HAP-1 (cell line): ENCODE measurements around the gene SIN3A.
"Not testable (repeated sequence)": the region's sequence is repeated elsewhere in the genome, so short reads cannot be mapped to it uniquely, and the experiment has no call there.

Source experiments
- DNase-seq, 2 experiments: peaks; one replicate each; pipeline ENCODE4 v3.0.0-alpha.2; 2016 to 2020; ENCODE audit warnings: low spot score in 2 of 2
- H3K27me3 ChIP-seq: fragments of 250-450 bp; sonication (Bioruptor Pico); 2 replicates; pipeline ENCODE4 v1.5.1; 2020; ENCODE audit warnings: low read depth, mild to moderate bottlenecking, moderate library complexity
- H3K36me3 ChIP-seq: fragments of 250-450 bp; sonication (Bioruptor Pico); replicated peaks from 2 replicates; pipeline ENCODE4 v1.5.1; 2020; ENCODE audit warnings: mild to moderate bottlenecking
- H3K4me1 ChIP-seq: fragments of 250-450 bp; sonication (Bioruptor Pico); 2 replicates; pipeline ENCODE4 v1.5.1; 2020; ENCODE audit warnings: mild to moderate bottlenecking
- H3K4me3 ChIP-seq: fragments of 250-450 bp; sonication (Bioruptor Pico); 2 replicates; pipeline ENCODE4 v1.5.1; 2020; ENCODE audit warnings: mild to moderate bottlenecking, moderate library complexity
- H3K9me3 ChIP-seq: fragments of 250-450 bp; sonication (Bioruptor Pico); 2 replicates; pipeline ENCODE4 v1.5.1; 2020; ENCODE audit warnings: mild to moderate bottlenecking, moderate library complexity
- in situ Hi-C: fragments of 300-500 bp; cut with MboI; formaldehyde crosslinking; loops from 3 replicates; pipeline ENCODE4 v1.14.3; 2020; ENCODE audit warnings: low sequenced_read_pairs, inconsistent platforms, mixed read lengths

SIN3A gene

DNA sequence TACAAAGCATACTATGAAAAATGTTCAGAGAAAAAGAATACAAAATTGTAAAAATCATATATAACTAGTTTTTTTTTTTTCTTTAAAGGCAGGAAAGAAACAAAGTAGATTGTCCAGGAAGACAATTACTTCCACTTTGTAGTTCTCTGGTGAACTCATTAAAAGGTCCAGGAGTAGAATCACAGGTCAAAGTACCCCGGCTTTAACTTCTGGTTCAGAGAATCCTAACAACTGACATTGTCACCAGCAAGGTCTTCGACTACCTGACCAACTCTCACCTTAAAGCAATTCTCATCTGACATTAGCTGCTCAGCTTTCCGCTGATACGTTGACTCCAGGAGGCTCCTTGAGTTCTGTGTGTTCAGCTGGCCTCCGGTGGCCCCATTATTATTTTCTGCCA lies 67.5 kb downstream of the SIN3A start:
- H3K4me1 ChIP-seq, H3K4me3 ChIP-seq, in situ Hi-C loops, H3K27me3 ChIP-seq, DNase-seq, H3K9me3 ChIP-seq: not testable (repeated sequence)
- H3K36me3 ChIP-seq, result peaks cover 78% of the 10 kb centered on the region

DNA sequence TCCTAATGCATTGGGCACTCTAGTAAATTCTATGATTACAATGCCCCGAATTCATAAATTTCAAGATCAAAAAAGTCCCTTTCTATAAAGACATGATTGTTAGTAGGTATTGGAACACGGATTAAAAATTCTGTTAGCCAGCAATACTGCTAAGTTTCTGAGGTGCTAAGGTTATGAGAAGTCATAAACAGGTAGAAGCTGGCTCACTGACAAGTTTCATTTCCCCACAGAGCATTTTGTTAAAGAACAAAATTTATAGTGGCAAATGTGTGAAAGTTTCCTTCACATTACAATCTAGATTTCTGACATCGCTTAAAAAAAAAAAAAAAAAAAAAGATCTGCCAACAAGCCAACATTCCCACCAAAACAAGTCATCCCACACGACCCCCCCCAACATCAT lies 70.7 kb downstream of the SIN3A start:
- Histone ChIP-seq H3K27me3 (no peaks in the 10 kb centered on the region), H3K36me3 (peaks cover 73% of the 10 kb centered on the region), H3K9me3 (no peaks in the 10 kb centered on the region), H3K4me1 (no peaks in the 10 kb centered on the region), H3K4me3 (no peak overlapping the region)
- DNase-seq, result no peak
- in situ Hi-C loops, result no loop called here

DNA sequence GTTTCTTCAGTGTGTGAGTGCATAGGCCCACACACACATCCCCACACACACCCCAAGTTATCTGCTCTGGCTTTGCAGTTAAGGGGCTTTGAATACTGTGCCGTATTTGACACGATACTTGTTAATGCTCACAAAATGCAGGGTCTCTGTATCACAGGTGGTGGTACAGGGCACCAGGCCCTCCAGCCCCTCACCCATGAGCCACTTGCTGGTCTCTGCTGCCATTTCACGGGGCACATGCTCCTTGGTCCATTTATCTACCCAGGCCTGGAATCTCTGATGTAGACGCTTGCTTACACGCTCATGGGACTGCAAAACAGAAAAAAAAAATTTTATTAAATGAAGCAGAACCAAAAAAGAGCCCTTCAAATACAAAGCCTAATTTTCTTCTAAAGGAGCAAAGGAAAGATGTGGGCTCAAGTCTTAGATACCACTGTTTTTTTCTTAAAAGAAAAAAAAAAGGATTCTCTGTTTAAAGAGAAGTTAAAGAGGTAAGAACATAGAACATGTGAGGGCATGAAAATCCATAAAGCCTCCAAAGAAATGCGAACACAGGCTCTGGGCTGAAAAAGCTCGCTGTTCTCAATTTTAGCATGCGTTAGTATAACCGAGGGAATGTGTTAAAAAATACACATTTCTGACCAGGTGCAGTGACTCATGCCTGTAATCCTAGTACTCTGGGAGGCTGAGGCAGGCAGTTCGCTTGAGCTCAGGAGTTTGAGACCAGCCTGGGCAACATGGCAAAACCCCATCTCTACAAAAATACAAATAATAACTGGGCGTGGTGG lies 79.4 kb downstream of the SIN3A start:
- peaks cover 16% of the 10 kb centered on the region for H3K4me1 ChIP-seq
- H3K27me3 ChIP-seq, result no peaks in the 10 kb centered on the region
- in situ Hi-C loops, result no loop called here
- peaks cover 74% of the 10 kb centered on the region for H3K36me3 ChIP-seq
- no peak for DNase-seq
- H3K9me3 ChIP-seq, result no peaks in the 10 kb centered on the region
- no peak overlapping the region for H3K4me3 ChIP-seq

DNA sequence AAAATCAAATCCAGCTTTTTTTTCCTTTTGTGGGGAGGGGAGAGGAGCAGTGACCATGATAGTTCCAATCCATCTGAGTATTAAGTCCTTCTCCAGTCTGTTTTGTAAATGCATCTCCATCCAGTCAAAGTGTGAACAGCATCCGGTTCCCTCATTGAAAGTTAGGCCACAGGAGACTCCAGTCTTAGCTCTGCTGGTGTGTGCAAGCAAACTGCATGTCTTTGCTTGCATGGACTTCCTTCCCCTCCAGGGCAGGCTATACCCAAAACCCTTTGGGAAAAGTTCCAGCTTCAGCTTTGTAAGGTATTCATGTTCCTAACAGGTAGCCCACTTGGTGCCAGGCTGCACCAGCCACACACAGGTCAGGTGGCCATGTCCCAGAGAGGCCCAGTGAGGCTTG lies 80.0 kb downstream of the SIN3A start:
- peaks cover 76% of the 10 kb centered on the region for H3K36me3 ChIP-seq
- H3K27me3 ChIP-seq, result no peaks in the 10 kb centered on the region
- no peak overlapping the region for H3K4me3 ChIP-seq
- DNase-seq, result no peak
- in situ Hi-C loops, result no loop called here
- peaks cover 16% of the 10 kb centered on the region for H3K4me1 ChIP-seq
- no peaks in the 10 kb centered on the region for H3K9me3 ChIP-seq

DNA sequence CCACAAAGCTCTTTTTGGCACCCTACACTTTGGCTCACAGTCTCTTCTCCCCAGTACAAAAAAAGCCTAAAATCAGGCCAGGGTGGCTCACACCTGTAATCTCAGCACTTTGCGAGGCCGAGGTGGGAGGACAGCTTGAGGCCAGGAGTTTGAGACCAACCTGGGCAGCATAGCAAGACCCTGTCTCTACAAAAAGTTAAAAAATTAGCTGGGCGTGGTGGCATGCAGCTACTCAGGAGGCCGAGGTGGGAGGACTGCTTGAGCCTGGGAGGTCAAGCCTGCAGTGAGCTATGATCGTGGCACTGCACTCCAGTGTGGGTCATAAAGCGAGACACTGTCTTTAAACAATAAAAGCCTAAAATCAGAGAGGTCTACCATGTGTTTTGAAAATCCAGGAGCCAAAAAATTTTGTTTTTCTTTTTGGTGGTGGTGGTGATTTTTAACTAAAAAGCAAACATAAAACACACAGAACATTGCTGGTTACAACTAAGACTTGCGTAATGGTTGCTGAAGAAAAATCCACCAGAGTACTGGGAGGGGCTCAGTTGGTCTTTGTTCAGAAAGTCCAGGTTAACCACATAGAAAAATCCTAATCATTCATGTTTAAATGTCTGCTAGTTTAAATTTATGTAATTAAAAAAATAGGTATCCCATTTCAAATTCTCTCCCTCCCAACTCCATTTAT lies 81.5 kb downstream of the SIN3A start:
- in situ Hi-C loops, result no loop called here
- DNase-seq, result no peak
- Histone ChIP-seq H3K9me3 (no peaks in the 10 kb centered on the region), H3K4me1 (peaks cover 16% of the 10 kb centered on the region), H3K4me3 (no peak overlapping the region), H3K36me3 (peaks cover 76% of the 10 kb centered on the region), H3K27me3 (no peaks in the 10 kb centered on the region)

DNA sequence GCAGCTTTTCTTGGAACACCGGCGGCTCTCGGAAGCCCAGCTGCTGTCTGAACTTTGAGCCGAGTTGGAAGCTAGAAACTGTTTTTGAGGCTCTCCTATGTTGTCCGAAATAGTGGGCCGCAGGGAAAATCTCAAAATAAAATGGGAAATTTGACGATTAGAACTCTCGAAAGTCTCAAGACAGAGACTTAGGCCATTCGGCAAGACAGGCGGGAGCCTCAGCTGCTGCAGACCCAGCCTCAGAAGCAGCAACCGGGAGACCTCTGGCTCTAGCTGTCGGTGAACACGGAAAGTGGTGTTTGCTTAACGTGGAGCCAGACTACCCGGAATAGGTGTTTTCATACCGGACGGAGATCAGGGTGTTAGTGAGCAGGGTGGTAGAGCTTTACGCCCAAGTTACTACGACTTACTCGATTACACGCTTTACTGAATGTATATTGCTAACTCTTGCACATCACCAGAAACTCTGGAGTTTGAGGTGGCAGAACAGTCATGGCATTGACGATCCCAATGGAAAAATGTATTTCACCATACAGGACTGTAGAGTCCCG lies 82.7 kb downstream of the SIN3A start:
- in situ Hi-C loops, result no loop called here
- peak overlapping the region; percentile 99 for H3K4me3 ChIP-seq
- H3K9me3 ChIP-seq, result no peaks in the 10 kb centered on the region
- peaks cover 76% of the 10 kb centered on the region for H3K36me3 ChIP-seq
- DNase-seq, result no peak
- H3K4me1 ChIP-seq, result peaks cover 16% of the 10 kb centered on the region
- H3K27me3 ChIP-seq, result no peaks in the 10 kb centered on the region

DNA sequence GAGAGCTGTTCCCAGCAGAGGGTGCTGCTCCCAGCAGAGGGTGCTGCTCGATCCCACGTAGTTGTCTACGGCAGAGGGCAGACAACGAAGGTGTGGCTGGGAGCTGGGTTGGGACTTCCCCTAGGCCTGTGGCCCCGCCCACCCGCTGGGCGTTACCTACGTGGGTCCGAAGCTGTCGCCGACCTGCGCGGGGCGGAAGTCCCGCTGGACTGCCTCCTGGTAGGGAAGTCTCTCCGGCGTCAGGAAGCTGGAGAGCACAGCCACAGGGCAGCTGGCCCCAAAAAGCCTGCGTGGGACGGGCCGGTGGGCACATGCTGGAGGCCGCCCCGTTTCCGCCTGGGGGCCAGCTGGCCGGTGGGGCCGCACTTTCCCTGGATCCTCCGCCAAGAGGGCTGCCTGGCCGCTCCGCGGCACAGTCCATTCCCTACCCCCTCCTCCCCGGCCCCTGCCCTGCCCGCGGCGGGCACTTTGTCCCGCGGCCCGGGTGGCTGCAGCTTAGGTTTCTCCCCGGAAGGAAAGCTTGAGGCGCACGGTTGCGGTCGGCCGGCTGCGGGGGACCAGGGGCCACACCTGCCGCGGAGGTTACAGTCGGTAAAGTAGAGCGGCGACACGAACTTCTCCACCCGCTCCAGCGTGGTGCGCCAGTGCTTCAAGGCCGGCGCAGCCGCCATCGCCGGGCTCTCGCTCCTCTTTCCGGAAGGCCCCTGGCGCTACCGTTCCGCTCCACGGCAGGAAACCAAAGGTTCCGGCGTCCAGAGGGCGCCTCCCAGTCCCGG lies 83.4 kb downstream of the SIN3A start, which contains the start of gene MAN2C1:
Gene MAN2C1, minus strand, starts transcription at position 695 of the 776 bp plus-strand sequence. Its CDS starts 24 bp downstream, at position 671.
- DNase-seq, result peak; percentile 100
- no peaks in the 10 kb centered on the region for H3K9me3 ChIP-seq
- peaks cover 16% of the 10 kb centered on the region for H3K4me1 ChIP-seq
- H3K36me3 ChIP-seq, result peaks cover 77% of the 10 kb centered on the region
- in situ Hi-C loops, result no loop called here
- H3K4me3 ChIP-seq, result peak within 1 kb of the TSS; percentile 99
- H3K27me3 ChIP-seq, result no peaks in the 10 kb centered on the region

DNA sequence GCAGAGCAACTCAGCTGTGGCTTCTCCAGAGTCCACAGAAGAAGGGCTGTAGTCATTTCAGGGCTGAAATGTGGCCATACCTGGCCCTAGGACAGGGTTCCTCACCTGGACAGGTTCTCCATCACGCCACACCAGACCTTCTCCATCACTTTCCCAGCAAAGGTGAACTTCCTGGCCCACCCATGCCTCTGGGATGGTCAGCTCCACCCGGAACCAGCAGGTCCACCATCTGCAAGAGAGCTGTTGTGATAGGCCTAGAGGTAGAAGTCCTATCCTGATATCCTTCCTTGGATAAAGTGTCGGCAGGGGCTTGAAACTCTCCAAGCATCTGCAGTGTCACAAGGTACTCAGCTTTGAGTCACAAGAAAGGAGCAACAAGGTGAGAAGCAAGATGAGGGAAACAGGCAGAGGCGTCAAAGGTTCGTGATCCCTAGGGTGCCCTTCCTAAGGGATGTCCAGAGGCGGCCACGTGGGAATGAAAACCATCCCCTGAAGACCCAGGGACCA lies 84.0 kb downstream of the SIN3A start:
- peaks cover 16% of the 10 kb centered on the region for H3K4me1 ChIP-seq
- H3K36me3 ChIP-seq, result peaks cover 80% of the 10 kb centered on the region
- DNase-seq, result no peak
- in situ Hi-C loops, result no loop called here
- no peaks in the 10 kb centered on the region for H3K27me3 ChIP-seq
- peak overlapping the region; percentile 99 for H3K4me3 ChIP-seq
- H3K9me3 ChIP-seq, result no peaks in the 10 kb centered on the region

DNA sequence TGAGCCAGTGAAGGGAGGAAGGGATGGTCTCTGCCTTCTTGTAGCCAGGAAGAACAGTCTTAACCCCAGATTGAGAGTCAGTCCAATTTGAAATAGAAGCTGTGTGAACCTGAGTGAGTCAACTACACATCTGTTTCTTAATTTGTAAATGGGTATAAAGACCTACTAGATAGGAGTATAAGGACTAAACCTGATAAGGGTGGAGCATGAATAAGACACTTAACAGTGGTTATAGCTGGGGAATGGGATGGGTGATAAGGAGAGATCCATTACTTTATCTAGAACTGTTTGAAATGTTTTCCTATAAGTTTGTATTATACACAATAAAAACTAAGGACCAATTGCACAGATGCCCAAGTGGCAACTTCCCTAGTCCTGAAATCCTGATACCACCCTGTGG lies 84.5 kb downstream of the SIN3A start:
- Histone ChIP-seq H3K27me3 (no peaks in the 10 kb centered on the region), H3K36me3 (peaks cover 80% of the 10 kb centered on the region), H3K4me1 (peaks cover 16% of the 10 kb centered on the region), H3K4me3 (no peak overlapping the region), H3K9me3 (no peaks in the 10 kb centered on the region)
- DNase-seq, result no peak
- in situ Hi-C loops, result no loop called here

DNA sequence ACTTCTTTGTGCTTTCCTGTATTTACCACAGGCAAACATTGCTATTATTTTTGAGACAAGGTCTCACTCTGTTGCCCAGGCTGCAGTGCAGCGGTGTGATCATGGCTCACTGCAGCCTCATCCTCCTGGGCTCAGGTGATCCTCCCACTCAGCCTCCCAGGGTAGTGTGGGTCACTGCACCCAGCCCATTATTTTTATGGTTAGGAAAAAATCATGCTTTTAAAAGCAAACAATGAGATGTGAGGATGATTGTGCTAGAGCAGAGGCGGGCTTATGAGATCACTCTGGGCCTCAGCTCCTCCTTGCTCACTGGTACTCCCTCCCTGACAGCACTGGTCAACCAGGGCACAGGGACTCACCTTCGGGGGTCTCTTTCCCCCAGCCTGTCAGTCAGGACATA lies 85.3 kb downstream of the SIN3A start:
- H3K9me3 ChIP-seq, result no peaks in the 10 kb centered on the region
- DNase-seq, result no peak
- peaks cover 80% of the 10 kb centered on the region for H3K36me3 ChIP-seq
- no peak overlapping the region for H3K4me3 ChIP-seq
- in situ Hi-C loops, result no loop called here
- peaks cover 16% of the 10 kb centered on the region for H3K4me1 ChIP-seq
- H3K27me3 ChIP-seq, result no peaks in the 10 kb centered on the region

DNA sequence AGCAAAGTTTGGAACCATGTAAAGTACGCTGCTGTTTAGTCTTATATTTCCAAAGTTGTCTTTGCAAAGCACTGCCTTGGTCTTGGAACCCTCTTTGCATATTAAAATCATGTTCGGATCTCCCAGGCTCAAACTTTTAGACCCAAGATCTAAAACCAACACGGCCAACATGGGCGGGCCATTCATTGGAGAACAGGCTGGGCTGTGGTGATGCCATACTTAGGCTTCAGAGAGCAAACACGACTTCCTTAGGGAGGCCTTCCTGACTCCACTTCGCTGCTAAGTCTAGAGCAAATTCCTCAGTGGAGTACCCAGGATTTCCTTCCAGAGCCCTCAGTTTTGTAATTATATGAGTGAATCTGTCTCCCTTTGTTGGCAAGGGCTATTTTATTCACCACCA lies 86.6 kb downstream of the SIN3A start:
- in situ Hi-C loops, result no loop called here
- no peak overlapping the region for H3K4me3 ChIP-seq
- H3K4me1 ChIP-seq, result peaks cover 16% of the 10 kb centered on the region
- no peaks in the 10 kb centered on the region for H3K27me3 ChIP-seq
- DNase-seq, result no peak
- no peaks in the 10 kb centered on the region for H3K9me3 ChIP-seq
- H3K36me3 ChIP-seq, result peaks cover 80% of the 10 kb centered on the region

DNA sequence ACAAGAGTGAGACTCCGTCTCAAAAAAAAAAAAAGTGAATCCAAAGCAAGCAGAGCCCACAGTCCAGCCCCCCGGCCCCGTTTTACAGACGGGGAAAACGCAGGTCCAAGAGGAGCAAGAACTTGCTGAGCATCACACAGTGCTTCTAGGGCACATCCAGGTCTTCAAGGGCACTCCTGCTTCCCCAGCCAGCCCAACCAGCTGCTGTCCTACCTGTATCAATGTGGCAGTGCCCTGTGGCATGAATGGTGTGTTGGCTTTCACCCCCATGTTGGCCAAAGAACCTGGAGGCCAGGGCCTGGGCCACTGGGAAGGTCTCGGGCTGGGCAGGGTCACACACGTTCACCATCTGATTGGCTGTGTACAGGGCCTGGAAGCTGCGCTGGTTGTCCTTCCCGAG lies 87.7 kb downstream of the SIN3A start:
- Histone ChIP-seq H3K4me3 (no peak overlapping the region), H3K4me1 (peaks cover 6% of the 10 kb centered on the region), H3K36me3 (peaks cover 89% of the 10 kb centered on the region), H3K27me3 (no peaks in the 10 kb centered on the region), H3K9me3 (no peaks in the 10 kb centered on the region)
- DNase-seq, result no peak
- in situ Hi-C loops, result no loop called here

DNA sequence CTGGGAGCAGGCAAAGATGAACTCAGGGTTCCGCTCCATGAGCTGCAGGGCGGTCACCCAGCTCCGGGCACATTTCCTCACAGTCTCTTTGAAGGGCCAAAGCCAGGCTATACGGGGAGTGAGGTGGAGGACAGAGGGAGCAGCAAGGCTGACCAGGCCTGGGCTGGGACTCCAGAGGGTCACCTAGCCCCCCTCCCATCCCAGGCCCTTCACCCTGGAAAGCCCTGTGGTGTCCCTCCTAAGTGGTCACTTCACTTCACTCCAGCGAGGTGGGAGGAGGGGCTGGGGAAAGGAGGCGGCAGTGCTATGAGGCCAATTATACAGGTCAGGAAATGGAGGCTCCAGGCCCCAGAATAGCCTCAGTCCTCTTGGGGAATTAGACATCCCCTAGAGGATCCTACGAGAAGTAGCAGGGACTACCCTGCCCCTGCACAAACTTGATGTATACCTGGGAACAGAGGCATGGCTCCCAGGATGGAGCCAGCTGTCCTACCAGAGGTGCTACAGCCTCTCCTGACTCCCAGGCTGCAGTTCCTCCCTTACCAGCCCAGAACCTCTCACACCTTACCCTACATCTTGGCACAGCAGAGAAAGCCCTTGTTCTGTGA lies 88.7 kb downstream of the SIN3A start:
- no peak for DNase-seq
- Histone ChIP-seq H3K9me3 (no peaks in the 10 kb centered on the region), H3K27me3 (no peaks in the 10 kb centered on the region), H3K4me3 (no peak overlapping the region), H3K36me3 (peaks cover 94% of the 10 kb centered on the region), H3K4me1 (peaks cover 5% of the 10 kb centered on the region)
- in situ Hi-C loops, result no loop called here
